ENCODE measurements around the gene CLASP1.
"Not testable (repeated sequence)": the region's sequence is repeated elsewhere in the genome, so short reads cannot be mapped to it uniquely, and the experiment has no call there.

CLASP1 gene

GRCh38 chr2:121374412-121375075 lies 274.7 kb downstream of the CLASP1 start:
- DNase-seq (ENCODE audit: low read depth, low spot score) = not testable (repeated sequence)

GRCh38 chr2:121372721-121373353 lies 276.4 kb downstream of the CLASP1 start:
- no peak for DNase-seq (ENCODE audit: low read depth, low spot score)

GRCh38 chr2:121372082-121372481 lies 277.2 kb downstream of the CLASP1 start:
- no peak for DNase-seq (ENCODE audit: low read depth, low spot score)

GRCh38 chr2:121368836-121369235 lies 280.4 kb downstream of the CLASP1 start:
- no peak for DNase-seq (ENCODE audit: low read depth, low spot score)

- DNase-seq (ENCODE audit: low read depth, low spot score) = no peak
Observed at GRCh38 chr2:121368155-121368554, 281.1 kb downstream of the CLASP1 start.

GRCh38 chr2:121367246-121367900 lies 281.9 kb downstream of the CLASP1 start:
- DNase-seq (ENCODE audit: low read depth, low spot score) = no peak

- DNase-seq (ENCODE audit: low read depth, low spot score) = no peak
Observed at GRCh38 chr2:121366040-121366439, 283.2 kb downstream of the CLASP1 start.

GRCh38 chr2:121365061-121365460 lies 284.2 kb downstream of the CLASP1 start:
- no peak for DNase-seq (ENCODE audit: low read depth, low spot score)

GRCh38 chr2:121363632-121364420 lies 285.4 kb downstream of the CLASP1 start:
- DNase-seq (ENCODE audit: low read depth, low spot score) = no peak

- no peak for DNase-seq (ENCODE audit: low read depth, low spot score)
Observed at GRCh38 chr2:121362774-121363173, 286.5 kb downstream of the CLASP1 start.

- DNase-seq (ENCODE audit: low read depth, low spot score) = no peak
Observed at GRCh38 chr2:121362226-121362625, 287.0 kb downstream of the CLASP1 start.

- DNase-seq (ENCODE audit: low read depth, low spot score) = no peak
Observed at GRCh38 chr2:121360566-121361300, 288.5 kb downstream of the CLASP1 start.

- no peak for DNase-seq (ENCODE audit: low read depth, low spot score)
Observed at GRCh38 chr2:121359716-121360565, 289.3 kb downstream of the CLASP1 start.

GRCh38 chr2:121359170-121359569 lies 290.1 kb downstream of the CLASP1 start:
- DNase-seq (ENCODE audit: low read depth, low spot score) = no peak

GRCh38 chr2:121358291-121358690 lies 291.0 kb downstream of the CLASP1 start:
- DNase-seq (ENCODE audit: low read depth, low spot score) = no peak

GRCh38 chr2:121356058-121356640 lies 293.1 kb downstream of the CLASP1 start:
- DNase-seq (ENCODE audit: low read depth, low spot score) = peak; percentile 33

GRCh38 chr2:121355488-121355887 lies 293.8 kb downstream of the CLASP1 start:
- no peak for DNase-seq (ENCODE audit: low read depth, low spot score)

- no peak for DNase-seq (ENCODE audit: low read depth, low spot score)
Observed at GRCh38 chr2:121351521-121352318, 297.5 kb downstream of the CLASP1 start.

GRCh38 chr2:121350890-121351289 lies 298.4 kb downstream of the CLASP1 start:
- no peak for DNase-seq (ENCODE audit: low read depth, low spot score)

Data from brain pericyte (primary cell).